Measurements from ENCODE around the gene TMEM98. TPM values are rescaled to one million over a fixed set of nuclear protein-coding genes. Genes with fewer than 3 reads are reported as not detected.
A peak's percentile ranks its signal among the peaks of the same experiment; 100 is the strongest.

Gene TMEM98
- total and polyA plus RNA-seq, 9 of the 15 experiments (the other 6 are each of a cell fraction or from before 2014, with no cell fraction given) = 33.5 to 164 (median 84.7) TPM

DNA sequence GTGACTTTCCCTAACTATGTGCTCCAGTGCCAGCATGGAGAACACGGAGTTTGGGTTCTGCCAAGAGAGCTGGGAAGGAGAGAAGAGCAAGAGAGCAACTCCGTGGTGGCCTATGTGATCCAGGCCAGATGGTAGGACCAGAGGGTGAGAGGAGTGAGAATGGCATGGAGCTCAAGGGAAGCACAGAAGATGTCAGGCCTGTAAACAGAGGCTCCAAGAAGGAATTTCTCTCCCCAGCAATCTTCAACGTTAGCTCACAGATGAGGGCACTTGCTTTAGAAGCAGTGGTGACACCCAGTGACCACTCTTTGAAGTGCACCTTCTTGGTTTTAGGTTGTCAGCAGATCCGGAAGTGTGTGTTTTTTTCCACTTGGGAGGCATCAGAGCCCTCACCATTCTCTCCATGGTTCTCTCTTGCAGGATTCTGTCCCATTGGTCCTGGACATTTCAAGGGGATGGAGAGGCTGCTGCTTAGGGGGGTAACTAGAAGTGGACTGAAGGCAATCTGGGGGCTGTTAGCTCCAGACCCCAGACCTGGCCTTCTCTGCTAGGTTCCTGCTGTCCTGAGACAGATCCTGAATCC, 18.1 kb upstream of the TMEM98 start (continued):
- TF ChIP-seq ARNT (IDR thresholded peaks at IDR 0.05) (peak in 1 of 2 experiments; percentile 62; a peak in 2 of 4 replicates), SP1 (CRISPR knock-in tag; IDR thresholded peaks at IDR 0.05) (0 out of 2 replicates have a peak, but pooled peaks have one; percentile 29), IRF2 (CRISPR knock-in tag; IDR thresholded peaks at IDR 0.05) (no peak), MTA3 (IDR thresholded peaks at IDR 0.05; ENCODE audit: borderline replicate concordance) (peak; percentile 44; the same call in 1 of the 2 replicates), ZNF24 (IDR thresholded peaks at IDR 0.05) (0 out of 2 replicates have a peak, but pooled peaks have one; percentile 12), TRIM24 (IDR thresholded peaks at IDR 0.05) (no peak), GATAD2B (IDR thresholded peaks at IDR 0.05; ENCODE audit: borderline replicate concordance) (no peak), SMC3 (conservative IDR thresholded peaks at IDR 0.05; ENCODE audit: insufficient read depth, low read depth, low read length) (peak; percentile 74), NR1H2 (CRISPR knock-in tag; IDR thresholded peaks at IDR 0.05) (no peak), ZFX (CRISPR knock-in tag; IDR thresholded peaks at IDR 0.05) (peak; percentile 26; the same call in 1 of the 2 replicates), ZNF561 (CRISPR knock-in tag; conservative IDR thresholded peaks at IDR 0.05) (no peak), KDM1A (IDR thresholded peaks at IDR 0.05) (no peak)
- TF ChIP-seq, protein P1, sequence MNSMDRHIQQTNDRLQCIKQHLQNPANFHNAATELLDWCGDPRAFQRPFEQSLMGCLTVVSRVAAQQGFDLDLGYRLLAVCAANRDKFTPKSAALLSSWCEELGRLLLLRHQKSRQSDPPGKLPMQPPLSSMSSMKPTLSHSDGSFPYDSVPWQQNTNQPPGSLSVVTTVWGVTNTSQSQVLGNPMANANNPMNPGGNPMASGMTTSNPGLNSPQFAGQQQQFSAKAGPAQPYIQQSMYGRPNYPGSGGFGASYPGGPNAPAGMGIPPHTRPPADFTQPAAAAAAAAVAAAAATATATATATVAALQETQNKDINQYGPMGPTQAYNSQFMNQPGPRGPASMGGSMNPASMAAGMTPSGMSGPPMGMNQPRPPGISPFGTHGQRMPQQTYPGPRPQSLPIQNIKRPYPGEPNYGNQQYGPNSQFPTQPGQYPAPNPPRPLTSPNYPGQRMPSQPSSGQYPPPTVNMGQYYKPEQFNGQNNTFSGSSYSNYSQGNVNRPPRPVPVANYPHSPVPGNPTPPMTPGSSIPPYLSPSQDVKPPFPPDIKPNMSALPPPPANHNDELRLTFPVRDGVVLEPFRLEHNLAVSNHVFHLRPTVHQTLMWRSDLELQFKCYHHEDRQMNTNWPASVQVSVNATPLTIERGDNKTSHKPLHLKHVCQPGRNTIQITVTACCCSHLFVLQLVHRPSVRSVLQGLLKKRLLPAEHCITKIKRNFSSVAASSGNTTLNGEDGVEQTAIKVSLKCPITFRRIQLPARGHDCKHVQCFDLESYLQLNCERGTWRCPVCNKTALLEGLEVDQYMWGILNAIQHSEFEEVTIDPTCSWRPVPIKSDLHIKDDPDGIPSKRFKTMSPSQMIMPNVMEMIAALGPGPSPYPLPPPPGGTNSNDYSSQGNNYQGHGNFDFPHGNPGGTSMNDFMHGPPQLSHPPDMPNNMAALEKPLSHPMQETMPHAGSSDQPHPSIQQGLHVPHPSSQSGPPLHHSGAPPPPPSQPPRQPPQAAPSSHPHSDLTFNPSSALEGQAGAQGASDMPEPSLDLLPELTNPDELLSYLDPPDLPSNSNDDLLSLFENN (IDR thresholded peaks at IDR 0.05; ENCODE audit: low read depth in 2 of 2, low read length in 2 of 2) = no peak
- TF ChIP-seq, protein P2, sequence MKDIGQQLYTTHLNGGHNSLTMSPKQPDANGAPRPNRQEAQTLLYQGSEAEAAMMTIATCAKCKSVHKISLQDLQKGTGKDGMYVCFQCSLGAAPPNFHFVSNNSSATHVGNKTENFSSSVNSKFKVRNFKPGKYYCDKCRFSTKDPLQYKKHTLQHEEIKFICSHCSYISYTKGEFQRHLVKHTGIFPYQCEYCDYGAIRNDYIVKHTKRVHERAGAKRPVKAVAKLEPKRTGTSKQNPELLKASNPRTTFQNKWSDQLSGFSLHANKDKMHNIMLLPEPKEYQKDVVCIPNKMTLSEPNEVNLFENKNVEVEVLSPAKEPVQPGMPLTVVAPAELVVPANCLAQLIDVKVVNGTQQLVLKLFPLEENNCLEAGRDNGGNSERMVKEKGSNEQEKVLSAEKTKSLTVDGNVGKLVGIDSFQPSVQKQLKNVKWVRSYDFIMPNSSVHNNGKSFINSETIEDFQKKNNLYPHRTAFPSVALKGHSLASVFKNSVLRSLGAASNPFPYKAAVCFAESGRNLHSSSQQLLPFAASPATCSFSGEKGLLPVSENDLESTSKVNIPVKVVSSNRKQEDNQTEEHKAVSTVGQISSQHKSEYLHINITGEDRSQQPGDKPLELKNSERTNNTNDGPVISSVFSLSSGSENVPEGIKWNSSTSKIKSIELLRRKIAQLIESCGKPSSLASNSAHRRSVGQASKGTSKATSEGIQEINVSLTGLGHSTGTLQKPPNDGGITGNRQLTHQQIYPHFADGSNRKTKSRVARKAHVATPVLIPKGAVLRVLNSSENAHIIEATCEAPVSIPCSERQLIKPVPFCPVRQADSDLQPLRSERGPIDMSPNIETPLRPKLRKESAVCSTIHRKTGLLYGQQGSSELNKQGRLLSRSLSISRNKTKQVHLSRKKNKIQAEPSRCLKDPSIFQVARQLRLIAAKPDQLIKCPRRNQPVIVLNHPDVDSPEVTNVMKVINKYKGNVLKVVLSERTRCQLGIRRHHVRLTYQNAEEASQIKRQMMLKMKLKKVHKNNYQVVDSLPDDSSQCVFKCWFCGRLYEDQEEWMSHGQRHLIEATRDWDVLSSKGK (CRISPR knock-in tag; IDR thresholded peaks at IDR 0.05) = no peak
- TF ChIP-seq, protein P3, sequence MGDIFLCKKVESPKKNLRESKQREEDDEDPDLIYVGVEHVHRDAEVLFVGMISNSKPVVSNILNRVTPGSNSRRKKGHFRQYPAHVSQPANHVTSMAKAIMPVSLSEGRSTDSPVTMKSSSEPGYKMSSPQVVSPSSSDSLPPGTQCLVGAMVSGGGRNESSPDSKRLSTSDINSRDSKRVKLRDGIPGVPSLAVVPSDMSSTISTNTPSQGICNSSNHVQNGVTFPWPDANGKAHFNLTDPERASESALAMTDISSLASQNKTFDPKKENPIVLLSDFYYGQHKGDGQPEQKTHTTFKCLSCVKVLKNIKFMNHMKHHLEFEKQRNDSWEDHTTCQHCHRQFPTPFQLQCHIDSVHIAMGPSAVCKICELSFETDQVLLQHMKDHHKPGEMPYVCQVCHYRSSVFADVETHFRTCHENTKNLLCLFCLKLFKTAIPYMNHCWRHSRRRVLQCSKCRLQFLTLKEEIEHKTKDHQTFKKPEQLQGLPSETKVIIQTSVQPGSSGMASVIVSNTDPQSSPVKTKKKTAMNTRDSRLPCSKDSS (IDR thresholded peaks at IDR 0.05; ENCODE audit: low read depth, partially characterized antibody) = no peak
- TF ChIP-seq, protein P4, sequence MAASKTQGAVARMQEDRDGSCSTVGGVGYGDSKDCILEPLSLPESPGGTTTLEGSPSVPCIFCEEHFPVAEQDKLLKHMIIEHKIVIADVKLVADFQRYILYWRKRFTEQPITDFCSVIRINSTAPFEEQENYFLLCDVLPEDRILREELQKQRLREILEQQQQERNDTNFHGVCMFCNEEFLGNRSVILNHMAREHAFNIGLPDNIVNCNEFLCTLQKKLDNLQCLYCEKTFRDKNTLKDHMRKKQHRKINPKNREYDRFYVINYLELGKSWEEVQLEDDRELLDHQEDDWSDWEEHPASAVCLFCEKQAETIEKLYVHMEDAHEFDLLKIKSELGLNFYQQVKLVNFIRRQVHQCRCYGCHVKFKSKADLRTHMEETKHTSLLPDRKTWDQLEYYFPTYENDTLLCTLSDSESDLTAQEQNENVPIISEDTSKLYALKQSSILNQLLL (CRISPR knock-in tag; IDR thresholded peaks at IDR 0.05; ENCODE audit: borderline replicate concordance) = no peak
- TF ChIP-seq, protein P5, sequence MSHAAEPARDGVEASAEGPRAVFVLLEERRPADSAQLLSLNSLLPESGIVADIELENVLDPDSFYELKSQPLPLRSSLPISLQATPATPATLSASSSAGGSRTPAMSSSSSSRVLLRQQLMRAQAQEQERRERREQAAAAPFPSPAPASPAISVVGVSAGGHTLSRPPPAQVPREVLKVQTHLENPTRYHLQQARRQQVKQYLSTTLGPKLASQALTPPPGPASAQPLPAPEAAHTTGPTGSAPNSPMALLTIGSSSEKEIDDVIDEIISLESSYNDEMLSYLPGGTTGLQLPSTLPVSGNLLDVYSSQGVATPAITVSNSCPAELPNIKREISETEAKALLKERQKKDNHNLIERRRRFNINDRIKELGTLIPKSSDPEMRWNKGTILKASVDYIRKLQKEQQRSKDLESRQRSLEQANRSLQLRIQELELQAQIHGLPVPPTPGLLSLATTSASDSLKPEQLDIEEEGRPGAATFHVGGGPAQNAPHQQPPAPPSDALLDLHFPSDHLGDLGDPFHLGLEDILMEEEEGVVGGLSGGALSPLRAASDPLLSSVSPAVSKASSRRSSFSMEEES (CRISPR knock-in tag; IDR thresholded peaks at IDR 0.05) = no peak

Measured in K562 (cell line).